SK-N-SH treated with all-trans-retinoic acid at 6 μM for 48 hours (cell line): ENCODE measurements around the gene BMERB1.
"Not testable (repeated sequence)": the region's sequence is repeated elsewhere in the genome, so short reads cannot be mapped to it uniquely, and the experiment has no call there.

ENCODE experiments used
- ATAC-seq: fragments of 200-7000 bp; cut with Tn5 transposase; 3 replicates; pipeline ENCODE4 v1.9.1; 2020; ENCODE audit warnings: mild to moderate bottlenecking, moderate library complexity
- ARNTL ChIP-seq: fragments of 450-650 bp; formaldehyde crosslinking; IDR thresholded peaks from 2 replicates; pipeline ENCODE4 v1.5.0; 2020; ENCODE audit warnings: low read depth, mild to moderate bottlenecking, moderate library complexity, borderline replicate concordance
- BACH2 ChIP-seq: fragments of 250-450 bp; sonication (Bioruptor Pico); IDR thresholded peaks from 2 replicates; pipeline ENCODE4 v1.9.0; 2021; ENCODE audit warnings: mild to moderate bottlenecking, borderline replicate concordance
- CREB5 ChIP-seq: fragments of 250-450 bp; sonication (Bioruptor Pico); IDR thresholded peaks from 2 replicates; pipeline ENCODE4 v1.5.1; 2020; ENCODE audit warnings: low read depth, mild to moderate bottlenecking, moderate library complexity
- CSRNP3 ChIP-seq: fragments of 250-450 bp; sonication (Bioruptor Pico); IDR thresholded peaks from 2 replicates; pipeline ENCODE4 v1.5.1; 2021; ENCODE audit warnings: mild to moderate bottlenecking, moderate library complexity
- ESRRG ChIP-seq: fragments of 250-450 bp; sonication (Bioruptor Pico); IDR thresholded peaks from 2 replicates; pipeline ENCODE4 v1.6.1; 2021; ENCODE audit warnings: mild to moderate bottlenecking
- GLIS3 ChIP-seq: fragments of 250-450 bp; sonication (Bioruptor Pico); IDR thresholded peaks from 2 replicates; pipeline ENCODE4 v1.5.0; 2020; ENCODE audit warnings: mild to moderate bottlenecking, moderate library complexity
- ISL1 ChIP-seq: fragments of 250-450 bp; sonication (Bioruptor Pico); IDR thresholded peaks from 2 replicates; pipeline ENCODE4 v2.1.2; 2022; ENCODE audit warnings: mild to moderate bottlenecking, moderate library complexity
- PATZ1 ChIP-seq: fragments of 250-450 bp; sonication (Bioruptor Pico); IDR thresholded peaks from 2 replicates; pipeline ENCODE4 v1.8.0; 2020; ENCODE audit warnings: mild to moderate bottlenecking, moderate library complexity, borderline replicate concordance
- POU6F1 ChIP-seq: fragments of 250-450 bp; sonication (Bioruptor Pico); IDR thresholded peaks from 2 replicates; pipeline ENCODE4 v1.8.0; 2021; ENCODE audit warnings: low read depth, mild to moderate bottlenecking, moderate library complexity, borderline replicate concordance
- PPARA ChIP-seq: fragments of 250-450 bp; sonication (Bioruptor Pico); IDR thresholded peaks from 2 replicates; pipeline ENCODE4 v1.5.0; 2020; ENCODE audit warnings: mild to moderate bottlenecking, borderline replicate concordance
- SNAI2 ChIP-seq: fragments of 250-450 bp; sonication (Bioruptor Pico); IDR thresholded peaks from 2 replicates; pipeline ENCODE4 v1.5.0; 2020; ENCODE audit warnings: mild to moderate bottlenecking, moderate library complexity
- TOX ChIP-seq: fragments of 250-450 bp; sonication (Bioruptor Pico); IDR thresholded peaks from 2 replicates; pipeline ENCODE4 v1.8.0; 2021; ENCODE audit warnings: mild to moderate bottlenecking, moderate library complexity, borderline replicate concordance
- TSHZ2 ChIP-seq: fragments of 250-450 bp; sonication (Bioruptor Pico); IDR thresholded peaks from 2 replicates; pipeline ENCODE4 v1.5.0; 2020; ENCODE audit warnings: mild to moderate bottlenecking, moderate library complexity
- ZC3H10 ChIP-seq: fragments of 250-450 bp; sonication (Bioruptor Pico); IDR thresholded peaks from 2 replicates; pipeline ENCODE4 v1.5.1; 2021; ENCODE audit warnings: mild to moderate bottlenecking, moderate library complexity
- ZFP3 ChIP-seq: fragments of 250-450 bp; sonication (Bioruptor Pico); IDR thresholded peaks from 2 replicates; pipeline ENCODE4 v1.5.0; 2020; ENCODE audit warnings: mild to moderate bottlenecking, moderate library complexity
- ZFP30 ChIP-seq: fragments of 450-650 bp; formaldehyde crosslinking; IDR thresholded peaks from 2 replicates; pipeline ENCODE4 v1.5.0; 2022; ENCODE audit warnings: mild to moderate bottlenecking, moderate library complexity
- ZNF565 ChIP-seq: fragments of 450-650 bp; formaldehyde crosslinking; conservative IDR thresholded peaks from 2 replicates; pipeline ENCODE4 v1.5.0; 2020; ENCODE audit warnings: low read depth, mild to moderate bottlenecking, moderate library complexity

Gene BMERB1

GRCh38 chr16:15572329-15573001 lies 138.1 kb downstream of the BMERB1 start:
- ATAC-seq: no peak
- TF ChIP-seq CREB5 (CRISPR knock-in tag) (no peak), GLIS3 (CRISPR knock-in tag) (no peak), ZC3H10 (CRISPR knock-in tag) (no peak), ISL1 (CRISPR knock-in tag) (no peak), CSRNP3 (CRISPR knock-in tag) (no peak), ZFP3 (CRISPR knock-in tag) (no peak), TSHZ2 (CRISPR knock-in tag) (no peak), POU6F1 (CRISPR knock-in tag) (no peak), PPARA (CRISPR knock-in tag) (no peak), ARNTL (CRISPR knock-in tag) (no peak)

GRCh38 chr16:15573274-15573895 lies 139.0 kb downstream of the BMERB1 start:
- ATAC-seq: no peak
- no peak for TF ChIP-seq ESRRG (CRISPR knock-in tag)
- TF ChIP-seq PPARA (CRISPR knock-in tag): no peak
- TF ChIP-seq ZFP30 (CRISPR knock-in tag): no peak

GRCh38 chr16:15573896-15574613 lies 139.7 kb downstream of the BMERB1 start:
- not testable (repeated sequence) for ATAC-seq

GRCh38 chr16:15574614-15574948 lies 140.2 kb downstream of the BMERB1 start:
- TF ChIP-seq GLIS3 (CRISPR knock-in tag): no peak
- no peak for TF ChIP-seq ZNF565
- TF ChIP-seq TOX (CRISPR knock-in tag): no peak
- TF ChIP-seq PATZ1 (CRISPR knock-in tag): no peak
- no peak for TF ChIP-seq BACH2 (CRISPR knock-in tag)
- TF ChIP-seq SNAI2 (CRISPR knock-in tag): no peak
- ATAC-seq: no peak
